ENCODE measurements around the gene CLDN3. TPM values are rescaled to one million over a fixed set of nuclear protein-coding genes. Genes with fewer than 3 reads are reported as not detected.

Gene CLDN3
- total and polyA plus RNA-seq, 2 of the 4 experiments (the other 2 are of a cell fraction) = 0.12 to 0.18 TPM

GRCh38 chr7:73809467-73809951, 39.4 kb upstream of the CLDN3 start:
- Histone ChIP-seq H3K56ac (ENCODE audit: extremely low read depth, insufficient read depth, low read length) (no peak overlapping the region), H2AK5ac (ENCODE audit: low read depth, low read length) (peak overlapping the region; percentile 20; the same call in 1 of the 2 replicates), H3K4me3 (ENCODE audit: insufficient read depth, low read depth, low read length) (no peak overlapping the region), H2BK20ac (ENCODE audit: low read depth, low read length) (no peak overlapping the region), H4K8ac (ENCODE audit: low read depth in 2 of 2, low read length in 2 of 2) (no peak overlapping the region), H3K36me3 (ENCODE audit: control insufficient read depth, insufficient read depth, low read length) (no peaks in the 10 kb centered on the region), H2BK15ac (ENCODE audit: low read depth, low read length) (no peak overlapping the region), H3K14ac (replicated peaks; ENCODE audit: low read depth, low read length) (no peak overlapping the region), H3K9me3 (ENCODE audit: control insufficient read depth, insufficient read depth, low read length) (no peaks in the 10 kb centered on the region), H3K4me1 (ENCODE audit: control insufficient read depth, insufficient read depth, low read length) (0 out of 2 replicates have a peak, but pooled peaks cover 2% of the 10 kb centered on the region), H3K27ac (ENCODE audit: insufficient read depth, low read length) (no peak overlapping the region), H3K4ac (ENCODE audit: low read depth, low read length) (no peak overlapping the region), H2BK120ac (ENCODE audit: low read depth, low read length) (no peak overlapping the region), H4K20me1 (ENCODE audit: insufficient read depth, low read length) (no peaks in the 10 kb centered on the region), H3K9me1 (ENCODE audit: insufficient read depth, low read length) (no peaks in the 10 kb centered on the region), H3K9ac (ENCODE audit: low read depth, low read length) (no peak overlapping the region), H3K79me1 (ENCODE audit: low read depth in 1 of 2, low read length in 2 of 2) (no peaks in the 10 kb centered on the region), H4K5ac (ENCODE audit: low read depth, low read length) (no peak overlapping the region), H2AFZ (replicated peaks; ENCODE audit: low read length, poor library complexity) (peak overlapping the region; percentile 69), H3K18ac (ENCODE audit: low read depth, low read length) (no peak overlapping the region), H3K27me3 (ENCODE audit: control insufficient read depth, insufficient read depth, low read length) (no peaks in the 10 kb centered on the region), H3K23ac (ENCODE audit: low read depth, low read length) (no peak overlapping the region), H4K91ac (ENCODE audit: insufficient read depth, low read depth, low read length) (no peak overlapping the region), H2AK9ac (replicated peaks; ENCODE audit: low read depth, low read length, poor library complexity) (no peak overlapping the region), H2BK5ac (ENCODE audit: low read depth, low read length, poor library complexity, severe bottlenecking) (no peak overlapping the region), H3K4me2 (ENCODE audit: low read depth, low read length) (no peak overlapping the region)
- CTCF ChIA-PET = no interaction called here
- DNase-seq (no peak), ATAC-seq (ENCODE audit: low read depth) (no peak)
- in situ Hi-C loops (cut with MboI; ENCODE audit: low sequenced_read_pairs) = no loop called here
- dilution Hi-C loops (cut with HindIII; ENCODE audit: low sequenced_read_pairs, unreplicated experiment) = no loop called here
- no TSS peak for BruUV-seq (replicated peaks)
- TF ChIP-seq ELK1 (IDR thresholded peaks at IDR 0.05; ENCODE audit: borderline replicate concordance, low read depth, low read length) (no peak), CTCF (conservative IDR thresholded peaks at IDR 0.05; ENCODE audit: low read depth, low read length) (no peak)
- intact Hi-C loops (cut with micrococcal nuclease) = no loop called here
- POLR2A ChIA-PET (ENCODE audit: unreplicated experiment) = no interaction called here
- 70% methylated on average over 8 of the region's 21 CpGs; no CpG with 5 or more reads in 1 of the 2 experiments for WGBS, 2 experiments (ENCODE audit: extremely low coverage in 2 of 2, insufficient read length in 1 of 2)
